VCaP (cell line): ENCODE results near the gene TMEM190.

Experiments
- H3K27ac ChIP-seq: fragments of 450-650 bp; 2 replicates; pipeline ENCODE4 v1.5.1; 2017
- CTCF ChIP-seq: fragments of 450-650 bp; conservative IDR thresholded peaks from 2 replicates; pipeline ENCODE4 v1.5.1; 2017; ENCODE audit warnings: mild to moderate bottlenecking, moderate library complexity

Gene TMEM190

GRCh38 chr19:55368701-55369563 is 7.7 kb upstream of the TMEM190 start:
- no peak for TF ChIP-seq CTCF
- H3K27ac ChIP-seq: no peak overlapping the region

GRCh38 chr19:55369653-55370304 is 6.8 kb upstream of the TMEM190 start:
- TF ChIP-seq CTCF: no peak
- H3K27ac ChIP-seq: no peak overlapping the region

- TF ChIP-seq CTCF: no peak
- no peak within 1 kb of the TSS for H3K27ac ChIP-seq
These were observed 6.2 kb upstream of the TMEM190 start, which contains the start of gene IL11 for GRCh38 chr19:55370305-55370988. IL11 (minus strand) TSS chr19:55370463; CDS start chr19:55370310, 153 bp downstream.

GRCh38 chr19:55372316-55373081 is 4.1 kb upstream of the TMEM190 start:
- no peak for TF ChIP-seq CTCF
- no peak overlapping the region for H3K27ac ChIP-seq

- no peak overlapping the region for H3K27ac ChIP-seq
- TF ChIP-seq CTCF: no peak
These were observed 3.2 kb upstream of the TMEM190 start for GRCh38 chr19:55373306-55373992.

- H3K27ac ChIP-seq: no peak overlapping the region
- TF ChIP-seq CTCF: no peak
These were observed 2.5 kb upstream of the TMEM190 start for GRCh38 chr19:55373993-55374757.
